HG03039 (cell line): ENCODE results near the gene CYTL1.

Source experiments
- ATAC-seq: cut with Tn5 transposase; IDR thresholded peaks from one replicate; pipeline ENCODE4 v1.9.1; 2021; ENCODE audit warnings: mild to moderate bottlenecking, moderate library complexity; ENCODE audit not compliant: unreplicated experiment

The CYTL1 gene

DNA sequence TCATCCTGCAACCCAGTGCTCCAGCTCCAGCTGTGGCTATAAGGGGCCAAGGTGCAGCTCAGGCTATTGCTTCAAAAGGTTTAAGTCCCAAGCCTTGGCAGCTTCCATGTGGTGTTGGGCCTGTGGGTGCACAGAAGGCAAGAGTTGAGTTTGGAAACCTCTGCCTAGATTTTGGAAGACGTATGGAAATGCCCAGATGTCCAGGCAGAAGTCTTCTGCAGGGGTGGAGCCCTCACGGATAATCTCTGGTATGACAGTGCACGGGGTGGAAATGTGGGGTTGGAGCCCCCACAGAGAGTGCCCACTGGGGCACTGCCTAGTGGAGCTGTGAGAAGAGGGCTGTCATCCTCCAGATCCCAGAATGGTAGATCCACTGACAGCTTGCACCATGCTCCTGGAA is 44.5 kb downstream of the CYTL1 start:
- ATAC-seq = no peak

DNA sequence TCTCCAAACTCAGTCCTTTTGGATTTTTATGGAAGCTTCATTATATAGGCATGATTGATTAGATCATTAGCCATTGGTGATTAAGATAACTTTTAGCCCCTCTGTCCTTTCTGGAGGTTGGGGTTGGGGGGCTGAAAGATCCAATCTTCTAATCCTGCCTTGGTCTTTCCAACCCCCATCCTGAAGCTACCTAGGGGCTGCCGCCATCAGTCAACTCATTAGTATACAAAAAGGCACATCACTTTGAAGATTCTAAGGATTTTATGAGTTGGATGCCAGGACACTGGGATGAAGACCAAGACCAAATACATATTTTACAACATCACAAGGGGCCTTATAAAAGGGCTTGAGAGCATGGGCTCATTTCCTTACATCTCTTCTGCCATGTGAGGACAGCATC is 47.5 kb downstream of the CYTL1 start:
- ATAC-seq = no peak

DNA sequence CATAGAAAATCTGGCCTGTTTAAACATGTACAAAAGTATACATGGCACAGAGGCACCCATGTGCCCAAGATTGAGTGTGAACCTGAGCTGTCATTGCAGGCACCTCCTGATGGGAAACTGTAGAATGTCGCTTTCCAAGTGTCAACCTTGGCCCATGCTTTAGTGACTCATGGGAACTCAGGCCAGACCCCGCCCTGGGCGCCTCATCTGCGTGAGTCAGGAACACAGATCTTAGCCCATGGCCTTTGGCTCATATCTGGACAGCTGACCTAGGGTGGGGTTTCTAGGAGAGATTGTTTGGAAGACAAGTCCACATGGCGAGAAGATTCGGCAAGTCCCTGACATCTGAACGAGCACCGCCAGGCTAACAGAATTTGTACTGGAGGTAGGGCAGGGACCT is 50.0 kb downstream of the CYTL1 start:
- ATAC-seq = no peak

DNA sequence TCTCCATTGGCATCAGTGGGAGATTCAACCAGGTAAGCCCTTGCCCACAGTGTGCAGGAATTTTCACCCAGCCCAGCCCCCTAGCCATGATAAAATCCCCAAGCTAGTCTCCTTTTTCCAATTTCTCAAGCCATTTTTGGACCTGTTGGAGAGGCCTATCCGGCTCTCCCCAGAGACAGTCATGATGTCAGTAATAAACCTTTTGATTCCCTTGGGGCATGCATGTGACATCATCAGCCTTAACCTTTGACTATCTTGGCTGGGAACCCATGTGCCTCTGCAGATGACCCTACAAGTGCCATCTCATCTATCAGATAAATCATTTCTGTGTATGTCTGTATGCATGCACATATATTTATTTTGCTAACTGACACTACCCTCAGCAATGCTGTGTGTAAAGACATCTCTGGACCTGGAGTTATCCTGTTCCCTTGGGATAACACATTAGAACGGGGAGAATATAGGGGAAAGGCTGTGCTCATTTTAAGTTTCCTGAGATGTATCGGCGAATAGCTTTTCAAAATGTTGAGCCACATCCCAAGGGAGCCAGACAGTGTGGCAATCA is 51.0 kb downstream of the CYTL1 start:
- no peak for ATAC-seq
